GM23338 (cell line): Measurements from ENCODE around the gene INPP5K. TPM values are rescaled to one million over a fixed set of nuclear protein-coding genes. Genes with fewer than 3 reads are reported as not detected.

Source experiments
- ATAC-seq: fragments of 200-7000 bp; cut with Tn5 transposase; 3 replicates; pipeline ENCODE4 v1.9.1; 2020
- DNase-seq: peaks from one replicate; pipeline ENCODE4 v3.0.0-alpha.2; 2015; ENCODE audit warnings: low spot score
- H2AFZ ChIP-seq: fragments of 200-600 bp; sonication (generic); 2 replicates; pipeline ENCODE4 v1.8.0; 2016; ENCODE audit warnings: antibody characterized with exemption, mild to moderate bottlenecking, moderate library complexity
- H3F3A ChIP-seq: fragments of 200-600 bp; sonication (generic); replicated peaks from 2 replicates; pipeline ENCODE4 v1.8.0; 2017; ENCODE audit warnings: antibody characterized with exemption, mixed run types, low read depth
- H3K27ac ChIP-seq: fragments of 200-600 bp; sonication (generic); 2 replicates; pipeline ENCODE4 v1.6.1; 2016; ENCODE audit warnings: low read depth
- H3K27me3 ChIP-seq: fragments of 200-600 bp; sonication (generic); 2 replicates; pipeline ENCODE4 v1.8.0; 2016; ENCODE audit warnings: mild to moderate bottlenecking, mixed run types, moderate library complexity; ENCODE audit not compliant: insufficient read depth
- H3K36me3 ChIP-seq: fragments of 200-600 bp; sonication (generic); 2 replicates; pipeline ENCODE4 v1.8.0; 2016; ENCODE audit warnings: mild to moderate bottlenecking; ENCODE audit not compliant: insufficient read depth
- H3K4me1 ChIP-seq: fragments of 200-600 bp; sonication (generic); 2 replicates; pipeline ENCODE4 v1.8.0; 2016; ENCODE audit warnings: mild to moderate bottlenecking, moderate library complexity; ENCODE audit not compliant: insufficient read depth
- H3K4me2 ChIP-seq: fragments of 200-600 bp; sonication (generic); 2 replicates; pipeline ENCODE4 v1.7.1; 2017; ENCODE audit warnings: mixed run types
- H3K4me3 ChIP-seq: fragments of 200-600 bp; sonication (generic); 2 replicates; pipeline ENCODE4 v1.6.1; 2016; ENCODE audit warnings: mixed run types
- H3K79me2 ChIP-seq: fragments of 200-600 bp; sonication (generic); replicated peaks from 2 replicates; pipeline ENCODE4 v1.8.0; 2017; ENCODE audit warnings: mild to moderate bottlenecking; ENCODE audit not compliant: insufficient read depth
- H3K9me2 ChIP-seq: fragments of 200-600 bp; sonication (generic); 2 replicates; pipeline ENCODE4 v1.8.0; 2017; ENCODE audit not compliant: insufficient read depth
- H4K20me1 ChIP-seq: fragments of 200-600 bp; sonication (generic); replicated peaks from 2 replicates; pipeline ENCODE4 v1.8.0; 2017; ENCODE audit warnings: mild to moderate bottlenecking; ENCODE audit not compliant: insufficient read depth
- H3K27ac Mint-ChIP-seq: 2 replicates; pipeline ENCODE4 v1.8.0; 2020; ENCODE audit warnings: inconsistent platforms, mild to moderate bottlenecking, moderate library complexity, mixed read lengths
- H3K27me3 Mint-ChIP-seq: 3 replicates; pipeline ENCODE4 v1.8.0; 2022; ENCODE audit warnings: low read depth, mild to moderate bottlenecking, moderate library complexity, mixed read lengths, inconsistent platforms; ENCODE audit not compliant: insufficient read depth, poor library complexity
- H3K36me3 Mint-ChIP-seq: 3 replicates; pipeline ENCODE4 v1.8.0; 2021; ENCODE audit warnings: low read depth, mild to moderate bottlenecking, inconsistent platforms, moderate library complexity, mixed read lengths
- H3K4me1 Mint-ChIP-seq: 3 replicates; pipeline ENCODE4 v1.8.0; 2020; ENCODE audit warnings: mild to moderate bottlenecking, inconsistent platforms, mixed read lengths
- H3K4me3 Mint-ChIP-seq: 3 replicates; pipeline ENCODE4 v1.8.0; 2021; ENCODE audit warnings: moderate library complexity, mild to moderate bottlenecking, inconsistent platforms, mixed read lengths
- H3K9me3 Mint-ChIP-seq: 3 replicates; pipeline ENCODE4 v1.8.0; 2020; ENCODE audit warnings: moderate library complexity, mild to moderate bottlenecking, inconsistent platforms, mixed read lengths
- CREB1 ChIP-seq: fragments of 250-450 bp; sonication (Bioruptor Pico); IDR thresholded peaks from 2 replicates; pipeline ENCODE4 v1.5.0; 2020; ENCODE audit warnings: low read depth, mild to moderate bottlenecking, moderate library complexity
- CTCF ChIP-seq, 2 experiments: fragments of 200-600 bp in 1 of 2; sonication (generic) in 1 of 2; conservative IDR thresholded peaks; 2 replicates each; pipeline versions ENCODE4 v1.5.1 to v1.6.1; 2016 to 2017; ENCODE audit warnings: antibody characterized with exemption in 2 of 2, low read depth in 2 of 2, mild to moderate bottlenecking in 2 of 2, moderate library complexity in 1 of 2
- ETS1 ChIP-seq: IDR thresholded peaks from 2 replicates; pipeline ENCODE4 v1.6.1; 2016; ENCODE audit warnings: antibody characterized with exemption
- EZH2phosphoT487 ChIP-seq: fragments of 200-600 bp; sonication (generic); IDR thresholded peaks from one replicate; pipeline ENCODE4 v1.8.1; 2018; ENCODE audit warnings: antibody characterized with exemption; ENCODE audit not compliant: unreplicated experiment
- JUNB ChIP-seq: IDR thresholded peaks from one replicate; pipeline ENCODE4 v1.6.1; 2016; ENCODE audit warnings: antibody characterized with exemption; ENCODE audit not compliant: unreplicated experiment
- POLR2AphosphoS5 ChIP-seq: IDR thresholded peaks from 2 replicates; pipeline ENCODE4 v1.6.1; 2016; ENCODE audit warnings: antibody characterized with exemption, low read depth
- STAT1 ChIP-seq: IDR thresholded peaks from one replicate; pipeline ENCODE4 v1.6.1; 2016; ENCODE audit warnings: antibody characterized with exemption; ENCODE audit not compliant: unreplicated experiment
- ZNF114 ChIP-seq: fragments of 250-450 bp; sonication (Bioruptor Pico); IDR thresholded peaks from 2 replicates; pipeline ENCODE4 v1.5.0; 2020; ENCODE audit warnings: mild to moderate bottlenecking, moderate library complexity
- ZNF331 ChIP-seq: fragments of 250-450 bp; sonication (Bioruptor Pico); IDR thresholded peaks from 2 replicates; pipeline ENCODE4 v1.5.0; 2020; ENCODE audit warnings: low read depth, mild to moderate bottlenecking, moderate library complexity
- polyA plus RNA-seq: library from polyadenylated mRNA; unstranded; fragments of >200 nt; fragmentation: Nextera tagmentation; extraction: Ambion mirVana; gene quantifications from 2 replicates; pipeline ENCODE4 v1.2.1, GENCODE V29; 2016
- total RNA-seq: library from RNA; depleted of rRNA; stranded (reverse); fragments of >200 nt; shearing (Covaris generic); gene quantifications from 2 replicates; pipeline ENCODE4 v1.2.3, GENCODE V29; 2014
- TF ChIP-seq, protein P1 (sequence below): fragments of 250-450 bp; sonication (Bioruptor Pico); IDR thresholded peaks from 2 replicates; pipeline ENCODE4 v1.5.0; 2020; ENCODE audit warnings: mild to moderate bottlenecking, moderate library complexity

The INPP5K gene
- total and polyA plus RNA-seq, 2 experiments from 2014 or later, result 8.4 to 29.7 TPM

DNA sequence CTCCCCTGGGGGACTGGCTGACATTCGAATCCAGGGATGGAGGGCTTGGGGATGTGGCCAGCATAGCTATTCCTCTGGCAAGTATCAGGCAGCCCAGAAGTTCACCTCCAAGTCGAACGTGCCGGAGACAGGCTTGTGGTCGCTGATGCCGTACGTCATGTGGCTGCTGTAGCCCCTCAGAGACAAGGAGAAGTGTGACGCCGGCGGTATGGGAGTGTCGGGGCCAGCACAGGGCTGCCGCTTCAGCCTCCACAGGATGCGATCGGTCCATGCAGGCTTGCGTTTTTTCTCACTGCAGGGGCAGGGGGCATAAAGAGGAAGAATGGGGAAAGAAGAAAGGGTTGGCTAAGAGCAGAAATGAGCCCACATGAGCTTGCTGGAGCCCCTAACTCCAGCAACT lies 18.6 kb downstream of the INPP5K start:
- Mint-ChIP-seq H3K27me3 (peaks cover 2% of the 10 kb centered on the region), H3K27ac (no peak overlapping the region), H3K9me3 (no peaks in the 10 kb centered on the region; the same call in 2 of the 3 replicates), H3K36me3 (no peaks in the 10 kb centered on the region), H3K4me1 (peaks cover 12% of the 10 kb centered on the region; the same call in 2 of the 3 replicates), H3K4me3 (no peak overlapping the region)
- H3K9me2 ChIP-seq, result no peaks in the 10 kb centered on the region
- TF ChIP-seq STAT1 (no peak), POLR2AphosphoS5 (no peak), ZNF114 (CRISPR knock-in tag) (no peak), ETS1 (no peak)
- 0 out of 2 replicates have a peak, but pooled peaks cover 5% of the 10 kb centered on the region for H3F3A ChIP-seq
- H3K4me3 ChIP-seq, result no peak overlapping the region
- H3K4me2 ChIP-seq, result no peak overlapping the region
- no peaks in the 10 kb centered on the region; the same call in 1 of the 2 replicates for H3K4me1 ChIP-seq
- ATAC-seq (no peak), DNase-seq (no peak)
- H2AFZ ChIP-seq, result no peak overlapping the region
- H3K79me2 ChIP-seq, result no peaks in the 10 kb centered on the region
- H3K27ac ChIP-seq, result no peak overlapping the region
- no peaks in the 10 kb centered on the region for H3K36me3 ChIP-seq
- H4K20me1 ChIP-seq, result no peaks in the 10 kb centered on the region
- no peaks in the 10 kb centered on the region for H3K27me3 ChIP-seq

- Histone ChIP-seq H3K4me1 (no peaks in the 10 kb centered on the region; the same call in 1 of the 2 replicates), H3K9me2 (no peaks in the 10 kb centered on the region), H3K4me3 (no peak overlapping the region), H3K27ac (no peak overlapping the region), H3K27me3 (peaks cover 6% of the 10 kb centered on the region), H3K79me2 (no peaks in the 10 kb centered on the region), H3K4me2 (no peak overlapping the region), H4K20me1 (no peaks in the 10 kb centered on the region), H3K36me3 (no peaks in the 10 kb centered on the region), H3F3A (0 out of 2 replicates have a peak, but pooled peaks cover 11% of the 10 kb centered on the region), H2AFZ (no peak overlapping the region)
- TF ChIP-seq CTCF (conservative IDR thresholded peaks at IDR 0.05; ENCODE audit: low read depth in 2 of 2) (no peak), JUNB (no peak), EZH2phosphoT487 (no peak), CREB1 (CRISPR knock-in tag) (no peak), ZNF331 (CRISPR knock-in tag) (no peak), STAT1 (no peak), POLR2AphosphoS5 (no peak)
- TF ChIP-seq, protein P1, sequence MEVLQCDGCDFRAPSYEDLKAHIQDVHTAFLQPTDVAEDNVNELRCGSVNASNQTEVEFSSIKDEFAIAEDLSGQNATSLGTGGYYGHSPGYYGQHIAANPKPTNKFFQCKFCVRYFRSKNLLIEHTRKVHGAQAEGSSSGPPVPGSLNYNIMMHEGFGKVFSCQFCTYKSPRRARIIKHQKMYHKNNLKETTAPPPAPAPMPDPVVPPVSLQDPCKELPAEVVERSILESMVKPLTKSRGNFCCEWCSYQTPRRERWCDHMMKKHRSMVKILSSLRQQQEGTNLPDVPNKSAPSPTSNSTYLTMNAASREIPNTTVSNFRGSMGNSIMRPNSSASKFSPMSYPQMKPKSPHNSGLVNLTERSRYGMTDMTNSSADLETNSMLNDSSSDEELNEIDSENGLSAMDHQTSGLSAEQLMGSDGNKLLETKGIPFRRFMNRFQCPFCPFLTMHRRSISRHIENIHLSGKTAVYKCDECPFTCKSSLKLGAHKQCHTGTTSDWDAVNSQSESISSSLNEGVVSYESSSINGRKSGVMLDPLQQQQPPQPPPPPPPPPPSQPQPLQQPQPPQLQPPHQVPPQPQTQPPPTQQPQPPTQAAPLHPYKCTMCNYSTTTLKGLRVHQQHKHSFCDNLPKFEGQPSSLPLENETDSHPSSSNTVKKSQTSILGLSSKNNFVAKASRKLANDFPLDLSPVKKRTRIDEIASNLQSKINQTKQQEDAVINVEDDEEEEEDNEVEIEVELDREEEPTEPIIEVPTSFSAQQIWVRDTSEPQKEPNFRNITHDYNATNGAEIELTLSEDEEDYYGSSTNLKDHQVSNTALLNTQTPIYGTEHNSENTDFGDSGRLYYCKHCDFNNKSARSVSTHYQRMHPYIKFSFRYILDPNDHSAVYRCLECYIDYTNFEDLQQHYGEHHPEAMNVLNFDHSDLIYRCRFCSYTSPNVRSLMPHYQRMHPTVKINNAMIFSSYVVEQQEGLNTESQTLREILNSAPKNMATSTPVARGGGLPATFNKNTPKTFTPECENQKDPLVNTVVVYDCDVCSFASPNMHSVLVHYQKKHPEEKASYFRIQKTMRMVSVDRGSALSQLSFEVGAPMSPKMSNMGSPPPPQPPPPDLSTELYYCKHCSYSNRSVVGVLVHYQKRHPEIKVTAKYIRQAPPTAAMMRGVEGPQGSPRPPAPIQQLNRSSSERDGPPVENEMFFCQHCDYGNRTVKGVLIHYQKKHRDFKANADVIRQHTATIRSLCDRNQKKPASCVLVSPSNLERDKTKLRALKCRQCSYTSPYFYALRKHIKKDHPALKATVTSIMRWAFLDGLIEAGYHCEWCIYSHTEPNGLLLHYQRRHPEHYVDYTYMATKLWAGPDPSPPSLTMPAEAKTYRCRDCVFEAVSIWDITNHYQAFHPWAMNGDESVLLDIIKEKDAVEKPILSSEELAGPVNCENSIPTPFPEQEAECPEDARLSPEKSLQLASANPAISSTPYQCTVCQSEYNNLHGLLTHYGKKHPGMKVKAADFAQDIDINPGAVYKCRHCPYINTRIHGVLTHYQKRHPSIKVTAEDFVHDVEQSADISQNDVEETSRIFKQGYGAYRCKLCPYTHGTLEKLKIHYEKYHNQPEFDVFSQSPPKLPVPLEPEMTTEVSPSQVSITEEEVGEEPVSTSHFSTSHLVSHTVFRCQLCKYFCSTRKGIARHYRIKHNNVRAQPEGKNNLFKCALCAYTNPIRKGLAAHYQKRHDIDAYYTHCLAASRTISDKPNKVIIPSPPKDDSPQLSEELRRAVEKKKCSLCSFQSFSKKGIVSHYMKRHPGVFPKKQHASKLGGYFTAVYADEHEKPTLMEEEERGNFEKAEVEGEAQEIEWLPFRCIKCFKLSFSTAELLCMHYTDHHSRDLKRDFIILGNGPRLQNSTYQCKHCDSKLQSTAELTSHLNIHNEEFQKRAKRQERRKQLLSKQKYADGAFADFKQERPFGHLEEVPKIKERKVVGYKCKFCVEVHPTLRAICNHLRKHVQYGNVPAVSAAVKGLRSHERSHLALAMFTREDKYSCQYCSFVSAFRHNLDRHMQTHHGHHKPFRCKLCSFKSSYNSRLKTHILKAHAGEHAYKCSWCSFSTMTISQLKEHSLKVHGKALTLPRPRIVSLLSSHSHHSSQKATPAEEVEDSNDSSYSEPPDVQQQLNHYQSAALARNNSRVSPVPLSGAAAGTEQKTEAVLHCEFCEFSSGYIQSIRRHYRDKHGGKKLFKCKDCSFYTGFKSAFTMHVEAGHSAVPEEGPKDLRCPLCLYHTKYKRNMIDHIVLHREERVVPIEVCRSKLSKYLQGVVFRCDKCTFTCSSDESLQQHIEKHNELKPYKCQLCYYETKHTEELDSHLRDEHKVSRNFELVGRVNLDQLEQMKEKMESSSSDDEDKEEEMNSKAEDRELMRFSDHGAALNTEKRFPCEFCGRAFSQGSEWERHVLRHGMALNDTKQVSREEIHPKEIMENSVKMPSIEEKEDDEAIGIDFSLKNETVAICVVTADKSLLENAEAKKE (CRISPR knock-in tag), result no peak
- no peaks in the 10 kb centered on the region for H3K36me3 Mint-ChIP-seq
- ATAC-seq (no peak), DNase-seq (no peak)
- peaks cover 14% of the 10 kb centered on the region; the same call in 2 of the 3 replicates for H3K4me1 Mint-ChIP-seq
- no peaks in the 10 kb centered on the region; the same call in 2 of the 3 replicates for H3K9me3 Mint-ChIP-seq
- H3K4me3 Mint-ChIP-seq, result no peak overlapping the region
- no peak overlapping the region for H3K27ac Mint-ChIP-seq
- peaks cover 7% of the 10 kb centered on the region for H3K27me3 Mint-ChIP-seq
Observed at GRCh38 chr17:1496869-1497268, 19.5 kb downstream of the INPP5K start.
